NT2/D1 (cell line): Measurements from ENCODE around the gene SUSD1.

Experiments used
- SUZ12 ChIP-seq: IDR thresholded peaks from 2 replicates; pipeline ENCODE4 v1.6.1; 2011; ENCODE audit not compliant: insufficient read length, insufficient read depth; ENCODE audit errors: extremely low read depth
- ZNF274 ChIP-seq: IDR thresholded peaks from 2 replicates; pipeline ENCODE4 v1.6.1; 2011; ENCODE audit warnings: mild to moderate bottlenecking, low read depth, low read length

GRCh38 chr9:112120439-112120925 lies 54.6 kb downstream of the SUSD1 start:
- TF ChIP-seq SUZ12 = no peak
- no peak for TF ChIP-seq ZNF274
